ENCODE measurements around the gene PRKACB.
"Not testable (repeated sequence)": the region's sequence is repeated elsewhere in the genome, so short reads cannot be mapped to it uniquely, and the experiment has no call there.

Gene PRKACB

DNA sequence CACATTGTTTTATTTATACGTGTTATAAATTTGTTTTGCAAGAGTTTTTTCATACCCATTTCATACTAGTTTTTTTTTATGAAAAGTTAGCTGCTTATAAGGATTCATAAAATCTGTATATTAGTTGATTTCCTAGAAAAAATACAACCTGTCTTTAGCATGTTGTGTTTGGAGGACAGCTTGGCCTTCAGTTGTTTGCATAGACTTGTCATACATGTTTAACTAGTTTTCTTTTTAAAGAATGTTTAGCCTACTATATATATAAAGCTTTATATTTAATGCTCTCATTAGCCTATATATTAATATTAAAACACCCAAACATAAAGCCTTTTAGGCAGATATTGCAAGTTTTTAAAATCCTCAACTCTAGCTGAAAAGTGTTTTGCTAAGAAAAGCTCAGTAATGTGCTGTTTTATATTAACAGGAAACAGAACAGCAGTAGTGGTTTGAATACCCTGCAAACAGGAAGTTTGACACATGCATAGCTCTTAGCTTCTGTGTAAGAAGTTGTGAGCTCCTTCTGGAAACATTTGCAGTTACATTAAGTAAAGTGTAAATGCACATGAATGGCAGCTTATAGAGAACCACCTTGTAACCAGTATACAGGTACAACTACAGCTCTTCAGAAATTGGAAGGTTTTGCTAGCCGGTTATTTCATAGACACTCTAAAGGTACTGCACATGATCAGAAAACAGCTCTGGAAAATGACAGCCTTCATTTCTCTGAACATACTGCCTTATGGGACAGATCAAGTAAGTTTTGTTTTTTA lies at the start of gene PRKACB:
Gene PRKACB, plus strand, starts transcription at position 476 of the 770 bp plus-strand sequence. Its CDS starts 91 bp downstream, at position 567.
- FAIRE-seq, result peak; percentile 90
- DNase-seq (ENCODE audit: extremely low spot score, insufficient read length, low read depth), result no peak

DNA sequence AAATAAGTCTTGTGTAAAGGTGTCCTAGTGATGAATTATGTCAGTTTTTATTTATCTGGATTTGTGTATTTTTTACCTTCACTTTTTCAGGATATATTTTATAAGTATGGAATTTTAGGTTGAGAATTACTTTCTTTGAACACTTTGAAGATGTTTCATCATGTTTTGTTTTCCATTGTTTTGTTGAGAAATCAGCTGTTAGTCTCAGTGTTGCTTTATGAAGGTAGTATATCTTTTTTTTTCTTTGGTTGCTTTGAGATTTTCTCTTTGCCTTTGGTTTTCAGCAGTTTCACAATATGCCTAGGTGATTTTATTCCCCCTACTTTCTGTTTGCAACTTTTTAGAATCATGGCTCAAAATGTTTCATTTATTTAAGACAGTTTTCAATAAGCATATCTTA lies 48.8 kb upstream of the PRKACB start:
- DNase-seq (ENCODE audit: extremely low spot score, insufficient read length, low read depth) (no peak), FAIRE-seq (no peak)

DNA sequence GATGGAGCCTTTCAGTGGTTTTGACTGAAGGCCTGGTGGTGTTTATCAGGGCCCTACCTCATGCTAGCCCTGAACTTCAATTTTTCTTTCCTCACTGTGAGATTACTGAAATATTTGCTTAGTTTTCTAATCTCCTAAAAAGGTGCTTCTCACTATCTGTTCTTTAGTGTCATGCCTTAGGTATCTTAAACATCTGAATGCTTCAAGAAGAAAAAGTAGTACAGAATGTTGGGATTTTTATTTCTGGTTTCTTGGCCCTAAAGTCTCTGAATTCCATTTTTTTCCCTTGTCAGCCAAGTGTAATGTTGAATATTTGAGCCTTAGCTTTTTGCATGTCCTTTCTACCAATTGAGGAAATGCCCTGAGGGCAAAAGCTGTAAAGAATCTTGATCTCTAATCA lies 47.9 kb upstream of the PRKACB start:
- DNase-seq (ENCODE audit: extremely low spot score, insufficient read length, low read depth) (no peak), FAIRE-seq (no peak)

DNA sequence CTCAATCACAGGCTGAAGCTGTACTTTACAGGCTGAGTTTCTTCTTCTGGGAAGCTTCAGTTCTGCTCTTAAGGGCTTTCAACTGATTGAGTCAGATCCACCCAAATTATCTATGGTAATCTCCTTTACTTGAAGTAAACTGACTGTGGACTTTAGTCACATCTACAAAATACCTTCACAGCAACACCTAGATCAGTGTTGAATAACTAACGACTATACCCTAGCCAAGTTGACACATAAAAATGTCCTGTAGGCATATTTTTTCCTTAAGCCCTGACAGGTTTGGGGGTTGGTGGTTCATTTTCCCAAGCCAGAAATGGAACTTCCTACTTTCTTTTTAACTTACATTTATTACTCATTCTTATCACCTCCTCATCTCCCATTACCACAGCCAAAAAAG lies 42.9 kb upstream of the PRKACB start:
- DNase-seq (ENCODE audit: extremely low spot score, insufficient read length, low read depth) (no peak), FAIRE-seq (no peak)

DNA sequence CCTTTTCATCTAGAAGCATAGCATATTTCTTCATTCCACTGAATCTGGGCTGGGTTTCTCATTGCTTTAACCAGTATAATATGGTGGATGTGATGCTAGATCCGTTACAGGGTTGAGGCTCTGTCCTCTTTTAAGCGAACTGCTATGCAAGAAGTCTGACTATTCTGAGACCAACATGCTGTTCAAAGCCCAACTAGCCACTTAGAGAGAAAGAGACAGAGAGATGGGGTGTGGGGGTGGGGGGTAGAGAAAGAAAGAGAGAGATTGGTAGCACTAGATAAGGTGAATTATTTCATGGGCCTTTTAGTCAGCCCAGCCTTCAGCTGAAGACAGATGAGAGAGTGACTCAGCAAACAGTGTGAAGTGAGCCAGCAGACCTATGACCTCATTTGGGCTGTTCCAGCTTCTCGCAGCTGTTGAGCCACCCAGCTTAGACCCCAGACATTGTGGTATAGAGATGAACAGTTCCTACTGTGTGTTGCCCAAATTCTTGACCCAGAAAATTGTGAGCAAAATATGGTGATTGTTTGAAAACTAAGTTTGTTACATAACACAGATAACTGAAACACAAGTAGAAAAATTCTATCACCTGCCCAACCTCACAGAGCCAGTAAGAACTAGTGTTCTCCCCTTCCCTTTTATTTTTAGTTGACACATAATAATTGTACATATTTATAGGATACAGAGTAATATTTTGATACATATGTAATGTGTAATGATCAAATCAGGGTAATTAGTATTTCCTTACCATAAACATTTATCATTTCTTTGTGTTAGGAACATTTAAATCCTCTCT lies 40.7 kb upstream of the PRKACB start:
- no peak for FAIRE-seq
- no peak for DNase-seq (ENCODE audit: extremely low spot score, insufficient read length, low read depth)

DNA sequence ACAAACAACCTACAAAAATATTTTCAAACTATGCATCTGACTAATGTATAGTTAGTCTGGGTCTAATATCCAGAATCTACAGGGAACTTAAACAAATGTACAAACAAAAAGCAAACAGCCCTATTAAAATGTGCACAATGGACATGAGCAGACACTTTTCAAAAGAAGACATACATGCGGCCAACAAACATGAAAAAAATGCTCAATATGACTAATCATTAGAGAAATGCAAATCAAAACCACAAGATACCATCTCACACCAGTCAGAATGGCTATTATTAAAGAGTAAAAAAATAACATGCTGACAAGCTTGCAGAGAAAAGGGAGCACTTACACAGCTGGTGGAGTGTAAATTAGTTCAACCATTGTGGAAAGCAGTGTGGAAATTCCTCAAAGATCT lies 36.5 kb upstream of the PRKACB start:
- FAIRE-seq, result peak; percentile 31
- DNase-seq (ENCODE audit: extremely low spot score, insufficient read length, low read depth), result not testable (repeated sequence)

DNA sequence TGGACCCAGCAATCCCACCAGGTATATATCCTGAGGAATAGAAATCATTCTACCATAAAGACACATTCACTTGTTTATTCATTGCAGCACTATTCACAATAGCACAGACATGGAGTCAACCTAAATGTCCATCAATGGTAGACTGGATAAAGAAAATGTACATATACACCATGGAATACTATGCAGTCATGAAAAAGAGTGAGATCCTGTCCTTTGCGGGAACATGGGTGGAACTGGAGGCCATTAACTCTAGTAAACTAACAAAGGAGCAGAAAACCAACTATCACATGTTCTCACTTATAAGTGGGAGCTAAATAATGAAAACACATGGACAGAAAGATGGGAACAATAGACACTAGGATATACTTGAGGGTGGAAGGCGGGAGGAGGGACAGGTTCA lies 36.1 kb upstream of the PRKACB start:
- DNase-seq (ENCODE audit: extremely low spot score, insufficient read length, low read depth) (no peak), FAIRE-seq (peak; percentile 31)

DNA sequence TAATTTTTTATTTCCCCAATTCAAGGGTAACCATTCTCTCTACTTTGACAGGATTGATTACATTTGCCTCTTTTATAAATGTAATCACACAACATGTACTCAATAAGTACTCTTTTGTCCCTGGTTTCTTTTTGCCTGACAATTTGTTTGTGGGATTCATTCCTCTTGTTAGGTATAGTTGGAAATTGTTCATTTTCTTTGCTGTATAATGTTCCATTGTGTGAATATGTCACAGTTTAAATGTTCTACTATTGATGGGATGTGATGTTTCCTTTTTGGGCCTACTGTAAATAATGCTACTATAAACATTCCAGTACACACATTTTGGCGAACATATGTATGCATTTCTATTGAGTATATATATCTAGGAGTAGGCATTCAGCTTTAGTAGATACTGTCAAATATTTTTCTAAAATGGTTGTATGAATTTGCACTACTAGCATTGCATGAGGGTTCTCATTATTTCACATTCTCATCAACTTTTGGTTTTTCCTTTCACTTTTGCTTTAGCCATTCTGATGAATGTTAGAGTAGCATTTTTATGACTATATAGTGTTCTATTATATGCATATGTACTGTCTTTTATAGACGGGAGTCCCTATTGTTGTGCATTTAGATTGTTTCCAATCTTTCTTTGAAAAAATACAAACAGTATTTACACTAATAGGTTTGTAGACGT lies 35.0 kb upstream of the PRKACB start:
- DNase-seq (ENCODE audit: extremely low spot score, insufficient read length, low read depth) (no peak), FAIRE-seq (no peak)

DNA sequence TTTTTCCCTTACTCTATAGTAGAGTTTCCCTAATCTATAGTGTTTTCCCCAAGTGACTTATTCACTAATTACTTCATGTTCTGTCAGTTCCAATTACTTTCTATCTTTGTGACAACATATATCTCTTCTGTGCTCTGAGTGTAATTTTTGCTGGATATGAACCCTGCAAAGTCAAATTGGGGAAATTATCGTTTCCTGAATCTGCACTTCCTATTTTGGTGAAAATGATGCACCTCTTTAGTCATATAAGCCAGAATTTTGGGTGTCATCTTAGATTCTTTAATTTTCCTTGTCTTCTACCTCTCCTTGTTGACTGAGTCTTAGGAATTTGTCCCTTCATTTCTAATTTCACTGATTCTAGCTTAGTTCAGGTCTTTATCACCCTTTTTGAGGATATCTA lies 33.4 kb upstream of the PRKACB start:
- DNase-seq (ENCODE audit: extremely low spot score, insufficient read length, low read depth), result no peak
- FAIRE-seq, result no peak

DNA sequence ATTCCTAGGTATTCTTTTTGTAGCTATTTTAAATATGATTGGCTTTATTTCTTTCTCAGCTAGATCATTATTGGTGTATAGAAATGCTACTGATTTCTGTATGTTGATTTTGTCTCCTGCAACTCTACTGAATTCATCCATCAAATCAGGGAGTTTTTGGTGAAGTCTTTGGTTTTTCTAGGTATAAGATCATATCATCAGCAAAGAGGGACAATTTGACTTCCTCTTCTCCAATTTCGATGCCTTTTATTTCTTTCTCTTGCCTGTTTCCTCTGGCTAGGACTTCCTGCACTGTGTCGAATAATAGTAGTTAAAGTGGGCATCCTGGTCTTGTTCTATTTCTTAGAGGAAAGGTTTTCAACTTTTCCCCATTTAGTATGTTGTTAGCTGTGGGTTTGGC lies 27.5 kb upstream of the PRKACB start:
- FAIRE-seq, result no peak
- DNase-seq (ENCODE audit: extremely low spot score, insufficient read length, low read depth), result no peak

DNA sequence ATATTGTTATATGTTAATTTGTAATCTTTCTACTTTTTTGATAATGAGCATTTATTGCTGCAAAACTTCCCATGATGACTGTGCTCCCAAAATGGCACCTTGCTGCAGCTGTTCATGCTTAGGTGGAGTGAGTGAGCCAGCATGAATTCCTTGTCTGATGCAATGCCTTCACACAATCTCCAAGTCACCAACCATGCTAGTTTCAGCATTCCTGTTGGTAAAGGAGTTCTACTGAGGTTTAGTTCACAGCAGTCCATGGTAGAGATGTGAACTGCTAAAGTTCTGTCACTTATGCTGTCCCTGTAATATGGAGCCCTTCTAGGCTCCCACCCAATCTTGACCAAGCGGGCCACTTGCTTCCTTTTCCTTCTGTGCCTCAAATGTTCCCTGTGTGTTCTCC lies 26.2 kb upstream of the PRKACB start:
- no peak for FAIRE-seq

DNA sequence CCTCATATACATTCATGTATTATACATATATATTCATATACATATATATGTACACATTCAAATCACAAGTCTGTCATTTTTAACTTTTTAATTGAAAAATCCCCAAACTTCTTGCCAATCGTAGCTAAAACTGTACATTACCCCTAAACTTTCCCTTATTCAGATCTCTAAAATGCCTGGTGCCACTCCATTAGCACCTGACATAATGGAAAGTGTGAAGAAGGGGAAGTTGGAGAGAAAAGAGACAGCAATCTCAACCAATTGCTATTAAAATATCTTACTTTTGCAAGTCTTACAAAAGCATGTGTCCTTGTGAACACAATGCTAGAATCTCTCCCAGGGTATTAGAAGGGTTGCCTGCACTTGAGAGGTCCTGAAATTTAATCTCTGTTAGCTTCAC lies 22.7 kb upstream of the PRKACB start:
- no peak for FAIRE-seq
- DNase-seq (ENCODE audit: extremely low spot score, insufficient read length, low read depth), result no peak

More for the DNA sequence above, 26.2 kb upstream of the PRKACB start:
- no peak for DNase-seq (ENCODE audit: extremely low spot score, insufficient read length, low read depth)

DNA sequence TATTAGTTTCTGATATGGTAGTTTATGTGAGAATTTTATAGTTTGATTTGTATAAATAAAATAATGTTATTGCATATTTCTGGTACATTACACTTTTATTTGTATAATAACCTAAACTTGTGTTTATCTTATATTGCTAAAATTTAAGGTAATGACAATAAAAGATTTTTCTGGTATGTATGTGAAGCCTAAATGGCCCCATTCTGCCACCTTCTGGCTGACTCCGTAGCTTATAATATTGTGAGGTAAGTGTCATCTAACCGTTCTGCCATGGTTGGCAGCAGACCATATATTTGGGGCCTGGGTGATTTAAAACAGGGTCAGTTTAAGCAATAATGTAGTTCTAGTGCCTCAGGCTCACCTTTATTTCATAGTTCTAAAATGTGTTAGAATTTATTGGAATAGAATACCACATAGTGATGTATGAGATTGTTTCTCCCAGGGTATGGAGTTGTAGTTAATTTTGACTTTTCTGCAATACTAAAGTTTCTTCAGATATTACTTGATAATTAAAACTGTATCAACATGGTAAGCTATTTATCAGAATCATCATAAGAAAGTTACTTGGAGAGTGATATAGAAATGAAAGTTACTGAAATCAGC lies 21.2 kb upstream of the PRKACB start:
- peak; percentile 75 for FAIRE-seq

DNA sequence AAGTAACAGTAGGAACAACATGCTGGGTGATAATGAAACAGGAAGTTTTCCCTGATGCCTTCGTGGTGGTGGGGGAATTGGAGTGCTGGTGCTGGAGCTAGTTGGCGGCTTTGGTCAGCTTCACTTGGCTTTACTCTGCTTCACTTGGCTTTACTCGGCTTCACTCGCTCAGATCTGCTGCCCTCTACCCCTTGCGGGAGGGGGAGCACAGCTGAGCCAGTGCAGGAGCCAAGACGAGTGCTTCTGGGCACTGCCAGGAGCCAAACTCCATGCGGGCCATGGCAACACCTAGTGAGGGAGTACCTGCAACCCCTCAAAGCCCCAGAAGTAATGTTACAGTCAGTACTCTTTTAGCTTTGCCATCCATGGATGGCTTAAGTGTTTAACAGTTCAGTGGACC lies 10.6 kb upstream of the PRKACB start:
- FAIRE-seq (no peak), DNase-seq (ENCODE audit: extremely low spot score, insufficient read length, low read depth) (no peak)

More for the DNA sequence above, 21.2 kb upstream of the PRKACB start:
- no peak for DNase-seq (ENCODE audit: extremely low spot score, insufficient read length, low read depth)

DNA sequence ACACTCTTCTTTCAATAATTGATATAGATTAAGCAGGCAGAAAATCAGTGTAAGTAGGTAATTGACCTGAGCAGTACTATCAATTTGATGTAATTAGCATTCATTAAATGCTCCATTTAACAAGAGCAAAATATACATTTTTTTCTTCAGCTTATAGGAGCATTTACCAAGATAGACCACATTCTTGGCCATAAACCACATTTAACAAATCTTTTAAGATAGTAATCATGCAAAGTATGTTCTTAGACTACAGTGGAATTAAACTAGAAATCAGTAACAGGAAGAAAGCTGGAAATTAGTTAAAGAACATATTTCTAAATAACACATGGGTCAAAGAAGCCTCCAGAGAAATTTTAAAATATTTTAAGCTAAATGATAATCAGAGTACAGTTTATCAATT lies 8.7 kb upstream of the PRKACB start:
- DNase-seq (ENCODE audit: extremely low spot score, insufficient read length, low read depth) (no peak), FAIRE-seq (no peak)

DNA sequence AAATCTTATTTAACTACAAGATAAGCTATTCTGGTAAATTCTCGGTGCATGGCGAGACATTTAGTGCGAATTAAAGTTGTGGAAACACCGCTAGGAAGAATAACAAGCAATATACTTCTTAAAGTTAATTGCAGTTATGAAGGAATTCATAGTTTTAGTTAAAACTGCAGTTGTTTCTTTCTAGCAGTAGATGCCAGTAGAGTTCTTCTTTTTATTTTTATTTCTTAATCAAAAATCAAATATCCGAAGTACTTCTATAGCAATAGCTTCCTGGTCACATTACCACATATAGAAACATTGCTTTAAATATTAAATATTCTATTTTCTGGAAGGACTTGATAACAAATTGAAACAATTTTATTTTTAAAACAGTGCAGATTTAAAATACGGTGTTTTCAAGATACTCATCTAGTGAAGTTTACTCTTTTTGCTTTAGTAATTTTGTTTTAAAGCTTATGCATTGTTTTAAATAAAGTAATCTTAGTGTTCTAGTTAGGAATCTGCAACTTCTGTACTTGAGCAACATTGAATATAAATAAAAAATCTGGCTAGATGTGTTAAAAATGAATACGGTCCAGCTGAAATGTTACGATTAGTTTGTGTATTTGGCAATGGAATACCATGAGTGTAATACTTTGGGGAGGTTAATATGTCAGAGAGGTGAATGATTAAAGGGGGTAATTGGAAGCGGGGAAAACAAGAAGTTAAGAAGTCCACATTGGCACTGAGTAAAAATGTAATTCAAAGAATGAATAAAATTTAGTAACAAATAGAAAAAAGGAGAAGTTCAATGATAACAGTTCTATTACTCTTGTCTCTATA lies 2.7 kb upstream of the PRKACB start:
- no peak for DNase-seq (ENCODE audit: extremely low spot score, insufficient read length, low read depth)

DNA sequence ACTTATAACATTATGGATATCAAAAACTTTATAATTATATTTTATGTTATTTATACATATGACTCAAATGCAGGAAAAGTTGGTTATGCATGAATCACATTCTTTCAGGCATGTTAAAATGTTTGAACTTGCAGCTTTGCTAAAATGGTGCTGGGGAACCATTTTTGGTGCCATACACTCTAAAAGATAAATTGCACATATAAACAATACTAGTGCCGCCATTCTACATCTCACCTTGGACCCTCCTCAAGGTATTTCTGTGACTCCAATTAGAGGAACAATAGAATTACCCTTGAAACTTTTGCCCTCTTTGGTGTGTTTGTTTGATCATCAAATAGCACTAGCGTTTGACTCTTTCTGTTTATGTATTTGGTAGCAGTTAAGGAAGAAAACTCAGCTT lies 997 bp downstream of the PRKACB start:
- DNase-seq (ENCODE audit: extremely low spot score, insufficient read length, low read depth) (no peak), FAIRE-seq (no peak)

More for the DNA sequence above, 2.7 kb upstream of the PRKACB start:
- FAIRE-seq, result peak; percentile 12

DNA sequence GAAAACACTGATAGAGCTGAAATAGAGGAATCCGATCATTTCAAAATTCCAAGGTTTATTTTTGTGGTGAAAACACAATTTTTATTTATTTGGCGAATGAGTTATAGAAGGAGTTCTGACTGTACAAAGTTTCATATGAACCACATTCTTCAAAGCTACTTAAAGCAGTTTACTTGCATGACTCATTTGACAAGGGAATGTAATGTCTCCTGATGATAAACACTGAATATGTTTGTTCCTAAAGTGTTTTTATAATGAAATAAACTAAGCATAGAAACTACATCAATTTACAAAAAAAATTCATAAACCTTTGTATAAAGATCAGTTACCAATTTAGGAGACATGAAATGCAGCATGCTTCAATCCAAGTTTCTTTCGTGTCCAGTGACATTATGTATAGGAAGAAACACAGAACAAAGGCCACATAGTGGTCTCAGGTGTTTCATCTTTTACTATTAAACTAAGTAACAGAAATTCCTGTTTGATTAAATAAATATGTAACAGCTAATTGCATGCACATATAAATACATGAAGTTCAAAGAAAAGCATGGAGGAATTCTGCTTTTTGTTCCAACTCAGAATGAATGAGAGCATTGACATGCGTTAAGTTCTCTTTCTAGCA lies 2.5 kb downstream of the PRKACB start:
- DNase-seq (ENCODE audit: extremely low spot score, insufficient read length, low read depth) (no peak), FAIRE-seq (peak; percentile 9)

DNA sequence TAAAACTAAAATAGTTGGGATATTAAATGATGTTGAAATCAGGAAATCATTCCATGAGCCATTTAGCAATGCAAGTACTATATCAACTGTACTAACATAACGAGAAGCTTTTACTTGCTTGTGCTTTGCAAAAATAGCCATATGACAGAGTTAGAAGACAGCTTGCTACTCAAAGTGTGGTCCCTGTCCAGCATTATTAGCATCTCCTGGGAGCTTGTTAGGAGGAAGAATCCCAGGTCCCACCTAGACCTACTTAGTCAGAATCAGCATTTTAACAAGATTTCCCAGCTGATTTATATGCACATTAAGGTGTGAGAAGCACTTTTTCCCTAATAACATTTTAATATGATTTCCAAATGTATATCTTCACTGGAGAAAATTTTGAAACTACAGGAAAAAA lies 4.7 kb downstream of the PRKACB start:
- FAIRE-seq (no peak), DNase-seq (ENCODE audit: extremely low spot score, insufficient read length, low read depth) (no peak)

Data from GM18507 (cell line).